CD4-positive, alpha-beta T cell treated with Interleukin-21 for 1 hour (primary cell): ENCODE results near the gene SYNE1.

Experiments
- DNase-seq: peaks from one replicate; pipeline ENCODE4 v3.0.0-alpha.2; 2020

SYNE1 gene

GRCh38 chr6:152265651-152266050 lies 371.5 kb downstream of the SYNE1 start:
- DNase-seq: no peak

GRCh38 chr6:152263582-152263981 lies 373.6 kb downstream of the SYNE1 start:
- no peak for DNase-seq

GRCh38 chr6:152261179-152261578 lies 376.0 kb downstream of the SYNE1 start:
- DNase-seq: no peak

GRCh38 chr6:152259234-152259633 lies 377.9 kb downstream of the SYNE1 start:
- DNase-seq: no peak

GRCh38 chr6:152257581-152257980 lies 379.6 kb downstream of the SYNE1 start:
- no peak for DNase-seq

DNA sequence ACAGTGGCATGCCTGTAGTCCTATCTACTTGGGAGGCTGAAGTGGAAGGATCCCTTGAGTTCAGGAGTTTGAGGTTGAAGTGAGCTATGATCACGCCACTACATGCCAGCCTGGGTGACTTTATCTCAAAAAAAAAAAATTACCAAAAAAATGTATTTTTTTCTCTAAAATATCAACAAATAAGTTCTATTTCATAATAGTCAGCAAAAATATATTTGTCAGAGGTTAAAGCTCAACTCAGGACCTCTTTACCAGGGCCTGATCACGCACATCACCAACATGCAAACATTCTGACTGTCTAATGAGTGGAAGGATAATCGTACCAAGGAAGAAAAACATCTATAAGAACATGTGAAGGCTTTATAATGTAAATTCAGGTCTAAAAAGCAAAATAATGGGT lies 387.0 kb downstream of the SYNE1 start:
- no peak for DNase-seq

DNA sequence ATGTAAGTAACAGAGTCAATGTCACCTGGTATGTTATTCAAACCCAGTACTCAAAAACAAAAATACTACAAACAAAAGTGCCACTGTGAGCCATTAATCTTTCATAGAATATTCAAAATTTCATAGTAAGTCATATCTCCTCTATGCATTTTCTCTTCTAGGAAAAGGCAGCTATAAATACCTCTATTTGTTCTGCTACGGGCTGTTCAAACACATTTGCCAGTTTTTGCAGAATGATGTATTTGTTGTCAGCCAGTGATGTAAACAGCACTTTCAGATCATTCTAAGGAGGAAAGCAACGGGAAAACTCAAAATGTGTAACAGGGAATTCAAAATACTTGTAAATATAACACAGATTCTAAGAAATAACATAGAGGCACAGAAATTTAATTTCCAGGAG lies 388.2 kb downstream of the SYNE1 start:
- DNase-seq: no peak

GRCh38 chr6:152246554-152247337 lies 390.4 kb downstream of the SYNE1 start:
- DNase-seq: no peak

DNA sequence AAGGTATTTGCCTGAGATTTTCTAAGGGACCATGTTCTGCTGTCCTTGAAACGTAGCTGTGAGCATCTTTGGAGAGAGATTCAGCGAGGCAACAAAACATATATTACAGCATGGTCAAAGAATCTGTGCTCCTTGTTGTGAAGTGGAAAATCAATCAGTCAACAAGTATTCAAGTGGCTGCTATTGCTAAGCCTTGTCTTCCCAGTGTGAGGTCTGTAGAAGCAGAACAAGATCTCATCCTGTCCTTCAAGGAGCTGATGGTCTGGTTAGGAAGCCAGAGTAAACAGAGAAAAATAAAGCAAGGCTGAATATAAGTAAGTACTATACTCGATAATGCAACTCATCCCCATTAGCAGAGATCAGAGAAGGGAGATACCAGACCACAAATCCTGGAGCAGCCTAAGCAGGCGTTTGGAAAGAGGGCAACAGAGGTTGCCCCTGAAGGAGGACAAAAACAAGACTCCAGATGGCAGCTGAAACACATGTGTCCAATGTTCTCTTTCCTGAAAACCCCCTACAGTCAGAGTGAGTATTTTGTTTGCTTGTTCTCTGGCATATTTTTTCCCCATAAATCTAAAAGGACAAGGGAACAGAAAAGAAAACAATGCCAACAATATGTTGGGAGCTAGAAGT lies 392.0 kb downstream of the SYNE1 start:
- DNase-seq: no peak

DNA sequence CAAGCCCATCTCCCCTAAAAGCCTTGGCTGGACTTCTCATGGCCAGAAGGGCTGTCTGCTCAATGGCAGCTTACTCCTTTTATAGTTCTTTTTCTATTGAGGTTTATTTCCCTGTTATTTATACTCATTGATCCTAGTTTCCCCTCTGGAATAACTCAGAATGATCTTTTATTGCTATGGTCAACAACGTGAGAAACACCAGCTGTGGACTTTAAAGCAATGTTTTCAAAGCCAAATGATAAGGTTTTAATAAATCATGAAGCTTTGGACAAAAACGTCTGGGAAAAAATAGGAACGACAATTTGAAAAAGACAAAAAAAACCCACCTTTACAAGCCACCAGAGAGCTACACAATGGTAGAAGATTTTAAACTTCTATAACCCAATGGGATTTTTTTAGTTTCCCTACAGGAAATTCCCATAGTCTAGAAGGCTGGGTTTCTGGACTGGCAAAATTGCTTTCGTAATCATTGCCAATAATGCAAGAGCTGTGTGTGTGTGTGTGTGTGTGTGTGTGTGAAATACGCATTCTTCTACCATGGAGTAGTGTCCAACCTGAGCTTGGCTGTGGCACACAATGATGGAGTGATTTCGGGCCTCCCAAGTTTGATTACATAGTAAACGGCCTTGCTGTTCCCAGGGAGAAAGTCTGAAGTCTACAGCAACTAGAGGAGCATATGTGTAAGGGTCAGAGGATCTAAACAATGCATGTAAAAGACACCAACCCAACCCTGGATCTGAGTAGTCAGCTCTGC lies 396.0 kb downstream of the SYNE1 start:
- DNase-seq: no peak

DNA sequence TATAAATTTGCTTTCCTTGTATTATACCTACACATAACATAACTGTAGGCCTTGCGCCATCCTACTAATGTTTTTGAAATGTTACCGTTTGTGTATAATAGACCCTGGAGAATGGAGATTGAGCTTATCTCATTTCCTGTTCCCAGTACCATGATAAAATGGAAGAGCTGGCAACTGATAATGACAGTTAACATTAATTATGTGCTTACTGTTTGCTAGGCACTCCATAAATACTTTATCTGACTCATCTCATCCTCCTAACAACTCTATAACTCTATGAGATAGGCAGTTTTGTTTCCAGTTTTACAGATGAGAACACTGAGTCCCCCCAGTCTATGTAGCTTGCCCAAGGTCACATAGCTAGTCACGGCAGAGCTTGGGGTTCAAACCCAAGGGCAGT lies 396.7 kb downstream of the SYNE1 start:
- DNase-seq: no peak

- no peak for DNase-seq
Measured at GRCh38 chr6:152236370-152237097, 400.6 kb downstream of the SYNE1 start.

- DNase-seq: peak; percentile 42
Measured at GRCh38 chr6:152233547-152234320, 403.4 kb downstream of the SYNE1 start.

- peak; percentile 4 for DNase-seq
Measured at GRCh38 chr6:152232501-152233151, 404.5 kb downstream of the SYNE1 start.

DNA sequence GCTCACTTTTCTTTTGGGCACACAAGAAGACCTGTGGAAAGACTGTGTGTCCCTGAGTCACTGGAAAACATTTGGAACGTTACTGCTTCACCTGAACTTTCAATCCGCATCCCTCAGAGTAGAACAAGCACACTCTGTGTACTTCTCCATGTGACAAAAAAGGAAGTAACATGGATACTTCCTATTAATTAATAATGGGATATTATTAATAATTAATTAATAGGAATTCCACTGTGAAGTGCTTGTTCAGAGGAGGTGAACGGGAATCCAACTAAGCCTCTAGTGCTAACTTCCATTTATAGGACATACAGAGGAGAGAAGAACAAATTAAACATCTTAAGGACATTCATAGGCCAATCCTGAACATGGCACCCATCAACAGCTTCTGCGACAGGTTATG lies 407.8 kb downstream of the SYNE1 start:
- no peak for DNase-seq

- DNase-seq: no peak
Measured at GRCh38 chr6:152226119-152226518, 411.0 kb downstream of the SYNE1 start.

DNA sequence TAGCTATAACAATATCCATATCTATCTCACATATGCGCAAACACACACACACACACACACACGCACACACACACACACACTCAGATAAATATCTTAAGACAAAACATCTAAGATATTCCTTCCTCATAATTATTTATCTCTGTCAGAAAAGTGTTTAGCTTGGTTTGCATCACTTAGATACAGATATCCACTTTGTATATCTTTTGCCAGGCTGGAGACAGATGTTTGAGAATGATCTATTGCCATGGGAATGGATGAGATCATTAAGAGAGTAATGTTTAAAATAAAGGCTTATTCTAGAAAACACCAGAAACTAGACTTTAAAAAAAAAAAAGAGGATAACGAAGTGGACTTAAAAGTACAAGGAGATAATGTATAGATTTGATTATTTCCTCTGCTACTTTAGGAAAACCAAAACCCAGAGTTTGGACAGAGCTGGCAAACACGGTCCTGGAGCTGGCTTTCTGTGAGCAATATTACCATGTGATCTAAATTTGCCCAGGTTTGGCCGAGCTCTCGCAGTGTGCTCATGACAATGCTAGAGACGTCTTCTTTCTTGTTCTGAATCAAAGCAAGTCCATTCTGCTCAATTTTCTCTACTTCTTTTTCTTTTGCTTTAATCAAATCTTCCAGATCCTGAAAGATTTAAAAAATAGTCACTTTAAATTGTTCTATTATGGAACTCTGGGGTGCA lies 411.8 kb downstream of the SYNE1 start:
- DNase-seq: no peak

GRCh38 chr6:152223636-152224035 lies 413.5 kb downstream of the SYNE1 start:
- DNase-seq: no peak

- DNase-seq: no peak
Measured at GRCh38 chr6:152221806-152222628, 415.1 kb downstream of the SYNE1 start.

- no peak for DNase-seq
Measured at GRCh38 chr6:152220786-152221185, 416.4 kb downstream of the SYNE1 start.
